Stimulated activated naive CD8-positive, alpha-beta T cell treated with anti-CD3 and anti-CD28 coated beads, Interleukin-15, Interleukin-2, amounts not matched to agents 100 ng/mL and 50 ng/mL, for 24 hours (primary cell): ENCODE results near the gene TEX12.

ENCODE experiments used
- H3K27ac Mint-ChIP-seq: one replicate; pipeline ENCODE4 v1.8.0; 2021; ENCODE audit warnings: mild to moderate bottlenecking, mixed read lengths
- H3K27me3 Mint-ChIP-seq: one replicate; pipeline ENCODE4 v1.8.0; 2021; ENCODE audit warnings: mixed read lengths
- H3K36me3 Mint-ChIP-seq: one replicate; pipeline ENCODE4 v1.8.0; 2021; ENCODE audit warnings: low read depth, mixed read lengths
- H3K4me1 Mint-ChIP-seq: one replicate; pipeline ENCODE4 v1.8.0; 2021; ENCODE audit warnings: low read depth, mixed read lengths
- H3K4me3 Mint-ChIP-seq: one replicate; pipeline ENCODE4 v1.8.0; 2021; ENCODE audit warnings: mild to moderate bottlenecking, mixed read lengths
- H3K9me3 Mint-ChIP-seq: one replicate; pipeline ENCODE4 v1.8.0; 2021; ENCODE audit warnings: mixed read lengths

Gene TEX12

GRCh38 chr11:112167145-112167544 lies at the start of gene TEX12:
TSS of gene TEX12 (plus strand) at chr11:112167372. CDS start at chr11:112169269, 1,897 bp downstream.
- Mint-ChIP-seq H3K4me1 (peaks cover 9% of the 10 kb centered on the region), H3K27ac (no peak within 1 kb of the TSS), H3K9me3 (no peaks in the 10 kb centered on the region), H3K4me3 (no peak within 1 kb of the TSS), H3K27me3 (peaks cover 31% of the 10 kb centered on the region), H3K36me3 (no peaks in the 10 kb centered on the region)

GRCh38 chr11:112118176-112118575 lies 49.0 kb upstream of the TEX12 start:
- H3K4me3 Mint-ChIP-seq: no peak overlapping the region
- H3K27ac Mint-ChIP-seq: no peak overlapping the region
- peaks cover 29% of the 10 kb centered on the region for H3K4me1 Mint-ChIP-seq
- no peaks in the 10 kb centered on the region for H3K36me3 Mint-ChIP-seq
- no peaks in the 10 kb centered on the region for H3K27me3 Mint-ChIP-seq
- no peaks in the 10 kb centered on the region for H3K9me3 Mint-ChIP-seq

- Mint-ChIP-seq H3K27me3 (no peaks in the 10 kb centered on the region), H3K27ac (no peak overlapping the region), H3K4me1 (peaks cover 29% of the 10 kb centered on the region), H3K36me3 (no peaks in the 10 kb centered on the region), H3K9me3 (no peaks in the 10 kb centered on the region), H3K4me3 (no peak overlapping the region)
Measured at GRCh38 chr11:112121981-112122615, 45.1 kb upstream of the TEX12 start.

GRCh38 chr11:112123129-112123528 lies 44.0 kb upstream of the TEX12 start:
- no peak overlapping the region for H3K27ac Mint-ChIP-seq
- no peaks in the 10 kb centered on the region for H3K9me3 Mint-ChIP-seq
- H3K36me3 Mint-ChIP-seq: no peaks in the 10 kb centered on the region
- no peaks in the 10 kb centered on the region for H3K27me3 Mint-ChIP-seq
- peaks cover 25% of the 10 kb centered on the region for H3K4me1 Mint-ChIP-seq
- no peak overlapping the region for H3K4me3 Mint-ChIP-seq

GRCh38 chr11:112127056-112127455 lies 40.1 kb upstream of the TEX12 start:
- H3K27ac Mint-ChIP-seq: no peak overlapping the region
- no peaks in the 10 kb centered on the region for H3K36me3 Mint-ChIP-seq
- no peaks in the 10 kb centered on the region for H3K9me3 Mint-ChIP-seq
- no peaks in the 10 kb centered on the region for H3K4me1 Mint-ChIP-seq
- no peaks in the 10 kb centered on the region for H3K27me3 Mint-ChIP-seq
- H3K4me3 Mint-ChIP-seq: no peak overlapping the region

- Mint-ChIP-seq H3K9me3 (no peaks in the 10 kb centered on the region), H3K27ac (no peak overlapping the region), H3K4me3 (no peak overlapping the region), H3K36me3 (no peaks in the 10 kb centered on the region), H3K27me3 (no peaks in the 10 kb centered on the region), H3K4me1 (no peaks in the 10 kb centered on the region)
Measured at GRCh38 chr11:112128483-112129121, 38.6 kb upstream of the TEX12 start.

- H3K27me3 Mint-ChIP-seq: no peaks in the 10 kb centered on the region
- no peak overlapping the region for H3K4me3 Mint-ChIP-seq
- no peaks in the 10 kb centered on the region for H3K4me1 Mint-ChIP-seq
- no peaks in the 10 kb centered on the region for H3K36me3 Mint-ChIP-seq
- H3K27ac Mint-ChIP-seq: no peak overlapping the region
- H3K9me3 Mint-ChIP-seq: no peaks in the 10 kb centered on the region
Measured at GRCh38 chr11:112129656-112130055, 37.5 kb upstream of the TEX12 start.

- Mint-ChIP-seq H3K27ac (no peak overlapping the region), H3K36me3 (no peaks in the 10 kb centered on the region), H3K4me1 (no peaks in the 10 kb centered on the region), H3K4me3 (no peak overlapping the region), H3K27me3 (no peaks in the 10 kb centered on the region), H3K9me3 (no peaks in the 10 kb centered on the region)
Measured at GRCh38 chr11:112132737-112133136, 34.4 kb upstream of the TEX12 start.

GRCh38 chr11:112134473-112134872 lies 32.7 kb upstream of the TEX12 start:
- no peaks in the 10 kb centered on the region for H3K4me1 Mint-ChIP-seq
- H3K27me3 Mint-ChIP-seq: no peaks in the 10 kb centered on the region
- no peak overlapping the region for H3K4me3 Mint-ChIP-seq
- no peaks in the 10 kb centered on the region for H3K9me3 Mint-ChIP-seq
- H3K27ac Mint-ChIP-seq: no peak overlapping the region
- H3K36me3 Mint-ChIP-seq: no peaks in the 10 kb centered on the region

- Mint-ChIP-seq H3K27ac (no peak overlapping the region), H3K27me3 (no peaks in the 10 kb centered on the region), H3K36me3 (peaks cover 9% of the 10 kb centered on the region), H3K4me1 (no peaks in the 10 kb centered on the region), H3K9me3 (peaks cover 4% of the 10 kb centered on the region), H3K4me3 (no peak overlapping the region)
Measured at GRCh38 chr11:112143597-112143996, 23.6 kb upstream of the TEX12 start.

- peaks cover 4% of the 10 kb centered on the region for H3K27me3 Mint-ChIP-seq
- H3K4me3 Mint-ChIP-seq: no peak overlapping the region
- H3K27ac Mint-ChIP-seq: no peak overlapping the region
- no peaks in the 10 kb centered on the region for H3K4me1 Mint-ChIP-seq
- H3K36me3 Mint-ChIP-seq: no peaks in the 10 kb centered on the region
- no peaks in the 10 kb centered on the region for H3K9me3 Mint-ChIP-seq
Measured at GRCh38 chr11:112150517-112150916, 16.7 kb upstream of the TEX12 start.

- H3K27ac Mint-ChIP-seq: no peak overlapping the region
- H3K4me1 Mint-ChIP-seq: peaks cover 13% of the 10 kb centered on the region
- peaks cover 21% of the 10 kb centered on the region for H3K27me3 Mint-ChIP-seq
- no peaks in the 10 kb centered on the region for H3K9me3 Mint-ChIP-seq
- no peaks in the 10 kb centered on the region for H3K36me3 Mint-ChIP-seq
- H3K4me3 Mint-ChIP-seq: no peak overlapping the region
Measured at GRCh38 chr11:112156153-112156955, 10.8 kb upstream of the TEX12 start.

- Mint-ChIP-seq H3K27ac (no peak overlapping the region), H3K27me3 (peaks cover 25% of the 10 kb centered on the region), H3K9me3 (no peaks in the 10 kb centered on the region), H3K4me1 (peaks cover 13% of the 10 kb centered on the region), H3K36me3 (peaks cover 3% of the 10 kb centered on the region), H3K4me3 (no peak overlapping the region)
Measured at GRCh38 chr11:112156956-112157766, 10.0 kb upstream of the TEX12 start.

GRCh38 chr11:112159098-112160065 lies 7.8 kb upstream of the TEX12 start:
- no peak overlapping the region for H3K27ac Mint-ChIP-seq
- no peaks in the 10 kb centered on the region for H3K9me3 Mint-ChIP-seq
- H3K4me1 Mint-ChIP-seq: peaks cover 19% of the 10 kb centered on the region
- H3K36me3 Mint-ChIP-seq: peaks cover 3% of the 10 kb centered on the region
- H3K4me3 Mint-ChIP-seq: no peak overlapping the region
- peaks cover 41% of the 10 kb centered on the region for H3K27me3 Mint-ChIP-seq
